Adipocyte (in vitro differentiated cells): ENCODE data around the gene CYP46A1.
A peak's percentile ranks its signal among the peaks of the same experiment; 100 is the strongest.

Experiments
- DNase-seq: peaks from one replicate; pipeline ENCODE4 v3.0.0-alpha.2; 2015; ENCODE audit warnings: low read depth
- H3K27me3 ChIP-seq: replicated peaks from 2 replicates; pipeline ENCODE4 v1.7.0; 2013; ENCODE audit warnings: mild to moderate bottlenecking, low read length, moderate library complexity; ENCODE audit not compliant: control insufficient read depth, insufficient read depth
- H3K36me3 ChIP-seq: 2 replicates; pipeline ENCODE4 v1.7.0; 2013; ENCODE audit warnings: low read length, mild to moderate bottlenecking, moderate library complexity; ENCODE audit not compliant: control insufficient read depth, insufficient read depth, severe bottlenecking
- H3K4me1 ChIP-seq: 2 replicates; pipeline ENCODE4 v1.7.0; 2013; ENCODE audit warnings: mild to moderate bottlenecking, low read length, moderate library complexity; ENCODE audit not compliant: control insufficient read depth, insufficient read depth
- H3K4me3 ChIP-seq: 2 replicates; pipeline ENCODE4 v1.7.0; 2013; ENCODE audit warnings: mild to moderate bottlenecking, low read length, moderate library complexity
- H3K9ac ChIP-seq: 2 replicates; pipeline ENCODE4 v1.7.0; 2013; ENCODE audit warnings: mild to moderate bottlenecking, low read length, moderate library complexity
- H3K9me3 ChIP-seq: 2 replicates; pipeline ENCODE4 v1.7.0; 2013; ENCODE audit warnings: mild to moderate bottlenecking, low read length, moderate library complexity; ENCODE audit not compliant: control insufficient read depth

CYP46A1 gene

DNA sequence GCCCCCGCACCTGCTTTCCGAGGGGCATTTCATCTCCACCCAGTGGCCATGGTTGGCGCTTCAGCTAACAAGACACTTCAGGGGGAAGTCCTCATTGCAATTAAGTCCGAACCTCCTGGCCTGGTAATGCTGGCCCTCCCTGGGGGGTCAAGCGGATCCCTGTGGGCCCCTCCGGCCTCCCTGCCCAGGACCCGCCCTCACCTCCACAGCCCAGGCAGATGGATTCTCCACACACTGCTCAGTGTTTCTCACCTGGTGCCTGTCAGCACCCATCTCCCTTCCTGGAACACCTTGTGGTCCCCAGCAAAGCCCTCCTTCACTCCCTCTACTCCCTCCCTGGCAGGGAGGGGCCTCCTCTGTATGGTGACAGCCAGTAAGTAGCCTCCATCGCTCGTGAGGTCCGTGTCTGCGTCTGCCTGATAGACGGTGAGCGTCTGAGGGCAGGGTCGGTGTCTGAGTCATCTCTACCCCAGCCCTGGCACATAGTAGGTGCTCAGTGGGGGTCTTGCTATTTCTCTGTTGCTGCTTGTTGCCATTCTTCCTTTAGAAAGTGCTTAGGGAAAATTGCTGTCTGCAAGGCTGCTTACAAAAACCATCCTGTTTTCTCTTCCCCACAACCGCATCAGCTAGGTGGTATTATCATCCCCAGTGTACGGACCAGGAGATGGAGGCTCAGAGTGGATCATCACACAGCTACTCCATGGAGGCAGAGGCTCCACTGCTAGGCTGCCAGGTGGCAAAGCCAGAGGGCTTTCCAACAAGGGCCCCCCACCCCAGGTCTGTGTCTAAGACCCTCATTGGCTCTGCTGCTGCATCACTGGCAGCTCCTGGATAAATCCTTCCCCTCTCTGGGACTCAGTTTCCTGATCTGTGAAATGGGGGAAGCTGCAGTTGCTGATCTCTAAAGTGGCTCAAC is 69.4 kb downstream of the CYP46A1 start:
- Histone ChIP-seq H3K36me3 (no peaks in the 10 kb centered on the region), H3K4me1 (peaks cover 66% of the 10 kb centered on the region), H3K9me3 (no peaks in the 10 kb centered on the region), H3K9ac (no peak overlapping the region), H3K4me3 (no peak overlapping the region), H3K27me3 (peaks cover 14% of the 10 kb centered on the region)
- DNase-seq: no peak

DNA sequence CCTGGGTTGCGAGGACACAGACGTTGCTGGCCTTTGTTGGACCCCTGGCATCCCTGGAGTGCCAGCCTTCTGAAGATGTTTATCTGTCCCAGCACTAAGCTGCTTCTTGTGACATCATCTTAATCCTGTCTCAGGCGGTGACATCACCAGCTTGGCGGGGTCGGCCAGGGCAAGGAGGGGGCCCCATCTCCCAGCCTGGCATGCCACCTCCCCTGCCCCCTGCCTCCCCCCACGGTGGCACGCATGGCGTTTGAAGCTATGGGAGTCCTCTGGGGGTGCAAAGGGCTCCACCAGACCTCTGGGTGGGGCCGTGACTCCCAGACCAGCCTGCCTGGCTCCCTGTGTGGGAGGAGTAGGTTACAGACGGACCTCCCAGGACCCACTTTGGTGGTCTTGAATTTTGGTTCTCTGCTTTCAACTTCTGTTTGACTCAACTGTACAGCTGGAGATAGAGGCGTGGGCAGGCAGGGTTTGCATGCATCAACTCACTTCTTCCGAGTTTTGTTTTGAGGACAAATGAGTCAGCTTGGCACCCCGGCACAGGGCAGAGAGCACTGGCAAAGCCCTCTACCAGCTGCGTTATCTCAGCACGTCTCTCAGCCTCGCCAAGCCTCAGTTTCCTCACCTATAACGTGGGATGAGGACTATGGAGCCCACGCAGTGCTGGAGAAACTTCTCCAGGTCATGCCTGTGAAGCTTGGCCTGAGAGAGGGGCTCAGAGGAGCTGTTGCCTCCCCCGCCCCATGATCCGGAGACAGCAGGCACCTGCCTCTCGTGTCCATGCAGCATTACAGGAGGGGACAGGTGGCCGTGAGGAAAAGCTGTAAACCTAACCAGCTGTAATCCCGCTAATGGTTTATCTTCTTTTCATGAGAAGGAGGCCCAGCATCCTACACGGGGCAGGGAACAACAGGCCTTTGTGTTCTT is 70.3 kb downstream of the CYP46A1 start:
- H3K9me3 ChIP-seq: no peaks in the 10 kb centered on the region
- no peak overlapping the region for H3K9ac ChIP-seq
- no peak overlapping the region for H3K4me3 ChIP-seq
- DNase-seq: peak; percentile 47
- H3K4me1 ChIP-seq: peaks cover 70% of the 10 kb centered on the region
- H3K27me3 ChIP-seq: peaks cover 14% of the 10 kb centered on the region
- no peaks in the 10 kb centered on the region for H3K36me3 ChIP-seq

GRCh38 chr14:99755068-99755405 is 70.9 kb downstream of the CYP46A1 start:
- Histone ChIP-seq H3K4me3 (no peak overlapping the region), H3K4me1 (peaks cover 64% of the 10 kb centered on the region), H3K27me3 (peaks cover 14% of the 10 kb centered on the region), H3K9ac (no peak overlapping the region), H3K9me3 (no peaks in the 10 kb centered on the region), H3K36me3 (no peaks in the 10 kb centered on the region)
- no peak for DNase-seq

GRCh38 chr14:99755629-99756603 is 71.8 kb downstream of the CYP46A1 start:
- Histone ChIP-seq H3K9me3 (no peaks in the 10 kb centered on the region), H3K27me3 (peaks cover 7% of the 10 kb centered on the region), H3K36me3 (no peaks in the 10 kb centered on the region), H3K9ac (no peak overlapping the region), H3K4me3 (no peak overlapping the region), H3K4me1 (peaks cover 62% of the 10 kb centered on the region)
- DNase-seq: peak; percentile 96

GRCh38 chr14:99756796-99757195 is 72.7 kb downstream of the CYP46A1 start:
- no peaks in the 10 kb centered on the region for H3K9me3 ChIP-seq
- no peak for DNase-seq
- H3K27me3 ChIP-seq: peaks cover 3% of the 10 kb centered on the region
- no peaks in the 10 kb centered on the region for H3K36me3 ChIP-seq
- H3K4me1 ChIP-seq: peaks cover 62% of the 10 kb centered on the region
- H3K9ac ChIP-seq: no peak overlapping the region
- H3K4me3 ChIP-seq: no peak overlapping the region

GRCh38 chr14:99757331-99758070 is 73.4 kb downstream of the CYP46A1 start:
- Histone ChIP-seq H3K36me3 (no peaks in the 10 kb centered on the region), H3K4me1 (peaks cover 56% of the 10 kb centered on the region), H3K4me3 (no peak overlapping the region), H3K9ac (no peak overlapping the region), H3K9me3 (no peaks in the 10 kb centered on the region), H3K27me3 (no peaks in the 10 kb centered on the region)
- peak; percentile 91 for DNase-seq

GRCh38 chr14:99758121-99758821 is 74.2 kb downstream of the CYP46A1 start:
- no peak overlapping the region for H3K4me3 ChIP-seq
- H3K4me1 ChIP-seq: peaks cover 54% of the 10 kb centered on the region
- H3K9ac ChIP-seq: no peak overlapping the region
- H3K36me3 ChIP-seq: no peaks in the 10 kb centered on the region
- DNase-seq: peak; percentile 89
- H3K9me3 ChIP-seq: no peaks in the 10 kb centered on the region
- H3K27me3 ChIP-seq: no peaks in the 10 kb centered on the region

DNA sequence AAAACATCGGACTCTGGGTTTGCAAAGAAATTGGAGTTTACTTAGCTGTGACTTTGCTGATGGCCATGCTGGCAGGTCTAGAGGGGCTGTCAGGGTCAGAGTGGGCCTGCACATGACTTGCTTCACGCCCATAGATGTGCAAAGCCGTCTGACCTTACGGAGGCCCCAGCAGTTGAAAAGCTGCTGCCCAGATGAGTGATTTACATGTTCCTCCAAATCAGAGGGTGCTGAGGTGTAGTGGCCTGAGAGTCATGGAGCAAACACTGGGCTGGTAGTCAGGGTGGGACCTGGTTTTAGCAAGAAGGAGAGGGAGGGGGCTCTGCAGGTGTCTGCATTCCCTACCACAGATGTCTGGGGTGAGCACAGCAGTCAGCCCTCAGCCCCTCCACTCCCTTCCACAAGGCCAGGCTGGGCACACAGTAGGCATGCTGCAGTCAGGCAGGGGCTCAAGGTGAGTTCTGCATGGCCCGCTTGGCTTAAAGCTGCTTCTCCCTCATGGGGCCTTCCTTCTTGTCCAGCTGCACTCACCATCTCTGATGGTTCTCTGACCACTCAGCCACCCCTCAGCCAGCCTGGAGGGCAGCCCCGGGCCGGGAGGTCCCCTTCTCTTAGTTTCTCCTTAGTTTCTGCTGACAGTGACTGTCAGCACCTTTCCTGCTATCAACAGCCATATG is 74.9 kb downstream of the CYP46A1 start:
- H3K9me3 ChIP-seq: no peaks in the 10 kb centered on the region
- DNase-seq: no peak
- H3K9ac ChIP-seq: no peak overlapping the region
- no peak overlapping the region for H3K4me3 ChIP-seq
- no peaks in the 10 kb centered on the region for H3K27me3 ChIP-seq
- H3K4me1 ChIP-seq: peaks cover 50% of the 10 kb centered on the region
- no peaks in the 10 kb centered on the region for H3K36me3 ChIP-seq

DNA sequence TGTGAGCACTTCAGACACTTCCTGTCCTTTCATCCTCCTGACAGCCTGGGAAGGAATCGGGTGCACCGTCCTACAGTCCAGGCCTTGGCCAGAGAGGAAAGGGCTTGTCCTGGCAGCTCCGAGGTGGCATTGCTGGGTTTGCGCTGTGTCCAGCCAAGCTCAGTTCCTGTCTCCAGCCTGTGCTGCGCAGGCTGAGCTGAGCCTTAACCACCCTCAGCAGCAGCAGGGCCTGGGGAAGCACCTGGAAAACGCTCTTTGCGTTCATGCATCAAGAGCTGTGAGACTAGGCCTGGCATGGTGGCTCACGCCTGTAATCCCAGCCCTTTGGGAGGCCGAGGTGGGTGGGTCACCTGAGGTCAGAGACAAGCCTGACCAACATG is 75.4 kb downstream of the CYP46A1 start:
- peaks cover 4% of the 10 kb centered on the region for H3K27me3 ChIP-seq
- no peaks in the 10 kb centered on the region for H3K9me3 ChIP-seq
- no peak overlapping the region for H3K4me3 ChIP-seq
- H3K36me3 ChIP-seq: no peaks in the 10 kb centered on the region
- DNase-seq: no peak
- H3K9ac ChIP-seq: no peak overlapping the region
- H3K4me1 ChIP-seq: peaks cover 44% of the 10 kb centered on the region
